SU-DHL-6 (cell line): ENCODE measurements around the gene RUNX1.

Source experiments
- H2AFZ ChIP-seq: fragments of 200-600 bp; sonication (generic); 2 replicates; pipeline ENCODE4 v1.6.1; 2014; ENCODE audit warnings: low read depth, mild to moderate bottlenecking, moderate library complexity, mixed read lengths, antibody characterized with exemption, low read length; ENCODE audit not compliant: severe bottlenecking
- H3F3A ChIP-seq: fragments of 200-600 bp; shearing (Covaris generic); 2 replicates; pipeline ENCODE4 v1.6.0; 2016; ENCODE audit warnings: antibody characterized with exemption, mild to moderate bottlenecking; ENCODE audit not compliant: insufficient read depth
- H3K27ac ChIP-seq: fragments of 200-600 bp; sonication (generic); 2 replicates; pipeline ENCODE4 v1.5.1; 2016; ENCODE audit warnings: low read depth, mild to moderate bottlenecking, low read length, moderate library complexity, mixed read lengths
- H3K27me3 ChIP-seq: fragments of 200-600 bp; sonication (generic), shearing (Covaris generic); 2 replicates; pipeline ENCODE4 v1.6.0; 2014; ENCODE audit warnings: mild to moderate bottlenecking, low read length
- H3K36me3 ChIP-seq: fragments of 200-600 bp; sonication (generic); 2 replicates; pipeline ENCODE4 v1.6.1; 2014; ENCODE audit warnings: mild to moderate bottlenecking, low read length, mixed read lengths
- H3K4me2 ChIP-seq: fragments of 300-600, 200-600 bp; shearing (Covaris generic), sonication (generic); 2 replicates; pipeline ENCODE4 v1.6.0; 2014; ENCODE audit warnings: low read length, low read depth, mild to moderate bottlenecking; ENCODE audit not compliant: poor library complexity, severe bottlenecking
- H3K4me3 ChIP-seq: fragments of 200-600 bp; sonication (generic); 2 replicates; pipeline ENCODE4 v1.5.1; 2014; ENCODE audit warnings: antibody characterized with exemption, low read length, mild to moderate bottlenecking, mixed read lengths; ENCODE audit not compliant: insufficient read depth, poor library complexity, severe bottlenecking
- H3K79me2 ChIP-seq: fragments of 200-600 bp; sonication (generic); 2 replicates; pipeline ENCODE4 v1.6.1; 2014; ENCODE audit warnings: mild to moderate bottlenecking, low read length, moderate library complexity; ENCODE audit not compliant: insufficient read depth
- H3K9ac ChIP-seq: fragments of 200-600 bp; sonication (generic); 2 replicates; pipeline ENCODE4 v1.7.0; 2014; ENCODE audit warnings: mild to moderate bottlenecking, low read length
- H3K9me2 ChIP-seq: fragments of 200-600 bp; sonication (generic); replicated peaks from 2 replicates; pipeline ENCODE4 v1.6.1; 2014; ENCODE audit warnings: low read length; ENCODE audit not compliant: insufficient read depth
- H3K9me3 ChIP-seq: fragments of 200-600 bp; sonication (generic); 2 replicates; pipeline ENCODE4 v1.6.1; 2014; ENCODE audit warnings: low read length, mixed read lengths; ENCODE audit not compliant: insufficient read depth
- H4K20me1 ChIP-seq: fragments of 200-600 bp; sonication (generic); 2 replicates; pipeline ENCODE4 v1.6.1; 2014; ENCODE audit warnings: low read depth, mild to moderate bottlenecking, antibody characterized with exemption, low read length, moderate library complexity, mixed read lengths
- CTCF ChIP-seq: fragments of 200-600 bp; sonication (generic); IDR thresholded peaks from one replicate; pipeline ENCODE4 v1.5.1; 2017; ENCODE audit warnings: antibody characterized with exemption, mild to moderate bottlenecking, low read length, moderate library complexity; ENCODE audit not compliant: insufficient read depth, poor library complexity, severe bottlenecking
- EZH2phosphoT487 ChIP-seq: fragments of 200-600 bp; sonication (generic), shearing (Covaris generic); conservative IDR thresholded peaks from 2 replicates; pipeline ENCODE4 v1.6.1; 2018; ENCODE audit warnings: mild to moderate bottlenecking, antibody characterized with exemption, low read length, moderate library complexity, mixed read lengths

Gene RUNX1

GRCh38 chr21:34936371-34936789, 112.7 kb downstream of the RUNX1 start:
- H3K36me3 ChIP-seq = no peaks in the 10 kb centered on the region
- no peak overlapping the region for H3K4me2 ChIP-seq
- H3K9ac ChIP-seq = no peak overlapping the region
- H3K4me3 ChIP-seq = no peak overlapping the region
- TF ChIP-seq EZH2phosphoT487 (no peak), CTCF (no peak)
- H2AFZ ChIP-seq = no peak overlapping the region
- H3K79me2 ChIP-seq = peaks cover 63% of the 10 kb centered on the region
- H3K9me3 ChIP-seq = no peaks in the 10 kb centered on the region
- H3K9me2 ChIP-seq = no peaks in the 10 kb centered on the region
- no peaks in the 10 kb centered on the region for H3F3A ChIP-seq
- no peaks in the 10 kb centered on the region for H4K20me1 ChIP-seq
- H3K27ac ChIP-seq = no peak overlapping the region
- no peaks in the 10 kb centered on the region for H3K27me3 ChIP-seq

GRCh38 chr21:34935898-34936297, 113.2 kb downstream of the RUNX1 start:
- Histone ChIP-seq H3K27me3 (no peaks in the 10 kb centered on the region), H3K27ac (no peak overlapping the region), H3K36me3 (no peaks in the 10 kb centered on the region), H3K9me3 (no peaks in the 10 kb centered on the region), H3K9me2 (no peaks in the 10 kb centered on the region), H3K4me3 (no peak overlapping the region), H3K79me2 (peaks cover 59% of the 10 kb centered on the region), H3K4me2 (no peak overlapping the region), H3K9ac (no peak overlapping the region), H4K20me1 (no peaks in the 10 kb centered on the region), H2AFZ (no peak overlapping the region), H3F3A (no peaks in the 10 kb centered on the region)
- no peak for TF ChIP-seq CTCF

- TF ChIP-seq CTCF = no peak
- no peak for TF ChIP-seq EZH2phosphoT487
- Histone ChIP-seq H3K27me3 (no peaks in the 10 kb centered on the region), H2AFZ (no peak overlapping the region), H3K4me3 (no peak overlapping the region), H3K9ac (no peak overlapping the region), H4K20me1 (no peaks in the 10 kb centered on the region), H3K79me2 (peaks cover 61% of the 10 kb centered on the region), H3K9me2 (no peaks in the 10 kb centered on the region), H3K36me3 (no peaks in the 10 kb centered on the region), H3K4me2 (no peak overlapping the region), H3F3A (no peaks in the 10 kb centered on the region), H3K9me3 (no peaks in the 10 kb centered on the region), H3K27ac (no peak overlapping the region)
Observed at GRCh38 chr21:34935452-34935851, 113.7 kb downstream of the RUNX1 start.
